Cardiac fibroblast (primary cell): ENCODE data around the gene PXDN.
"Not testable (repeated sequence)": the region's sequence is repeated elsewhere in the genome, so short reads cannot be mapped to it uniquely, and the experiment has no call there.

Experiments
- DNase-seq, 2 donors: peaks; one replicate each; pipeline versions ENCODE4 v3.0.0 to v3.0.0-alpha.2; 2010; ENCODE audit warnings: low read depth in 2 of 2
- H3K4me3 ChIP-seq, 2 donors: replicated peaks in 1 of 2; 1 replicate in 1 of 2; 2 replicates in 1 of 2; pipeline ENCODE4 v1.5.1; 2011; ENCODE audit warnings: low read depth in 2 of 2, low read length in 2 of 2, mild to moderate bottlenecking in 2 of 2, moderate library complexity in 1 of 2
- CTCF ChIP-seq: IDR thresholded peaks from one replicate; pipeline ENCODE4 v1.5.1; 2011; ENCODE audit warnings: low read depth, mild to moderate bottlenecking, low read length, inconsistent platforms

Gene PXDN

GRCh38 chr2:1758774-1759610, 14.7 kb upstream of the PXDN start:
- DNase-seq: no peak
- H3K4me3 ChIP-seq: no peak overlapping the region
- no peak for TF ChIP-seq CTCF

GRCh38 chr2:1758171-1758570, 13.9 kb upstream of the PXDN start:
- H3K4me3 ChIP-seq: no peak overlapping the region
- DNase-seq: no peak
- no peak for TF ChIP-seq CTCF

- DNase-seq: no peak
- TF ChIP-seq CTCF: no peak
- no peak overlapping the region for H3K4me3 ChIP-seq
Measured at GRCh38 chr2:1757567-1757966, 13.3 kb upstream of the PXDN start.

GRCh38 chr2:1757146-1757545, 12.8 kb upstream of the PXDN start:
- DNase-seq, H3K4me3 ChIP-seq: not testable (repeated sequence)

GRCh38 chr2:1756456-1756855, 12.1 kb upstream of the PXDN start:
- no peak for TF ChIP-seq CTCF
- DNase-seq: no peak
- H3K4me3 ChIP-seq: no peak overlapping the region

GRCh38 chr2:1755436-1756191, 11.3 kb upstream of the PXDN start:
- TF ChIP-seq CTCF: no peak
- H3K4me3 ChIP-seq: no peak overlapping the region
- DNase-seq: peak; percentile 78 to 93

GRCh38 chr2:1754461-1755170, 10.3 kb upstream of the PXDN start:
- no peak overlapping the region for H3K4me3 ChIP-seq
- DNase-seq: no peak
- no peak for TF ChIP-seq CTCF
